OCI-LY7 (cell line): Measurements from ENCODE around the gene SCD. TPM values are rescaled to one million over a fixed set of nuclear protein-coding genes. Genes with fewer than 3 reads are reported as not detected.

Experiments used
- BruUV-seq: library from RNA; stranded (reverse); fragments of 400-500 nt; replicated peaks from 2 replicates; lab custom pipeline; 2021; lab: Mats Ljungman, UMichigan
- CTCF ChIA-PET: fragments of 300-600 bp; sonication (Branson Sonifier 250); formaldehyde crosslinking; loops from one replicate; lab custom pipeline; 2022; ENCODE audit warnings: antibody characterized with exemption; ENCODE audit not compliant: unreplicated experiment; lab: Charles Lee
- POLR2A ChIA-PET: fragments of 300-600 bp; sonication (Branson Sonifier 250); formaldehyde crosslinking; loops from one replicate; lab custom pipeline; 2022; ENCODE audit warnings: antibody characterized with exemption; lab: Charles Lee
- DNase-seq: peaks from one replicate; pipeline ENCODE4 v3.0.0-alpha.2; 2015; ENCODE audit warnings: low spot score
- H2AFZ ChIP-seq: fragments of 200-600 bp; sonication (generic), shearing (Covaris generic); 2 replicates; pipeline ENCODE4 v1.6.1; 2014; ENCODE audit warnings: mild to moderate bottlenecking, antibody characterized with exemption, low read length, moderate library complexity
- H3K27ac ChIP-seq: fragments of 200-600 bp; sonication (generic); 2 replicates; pipeline ENCODE4 v1.5.1; 2014; ENCODE audit warnings: mixed run types, low read depth, mild to moderate bottlenecking, moderate library complexity, low read length, inconsistent platforms; ENCODE audit not compliant: poor library complexity, severe bottlenecking
- H3K36me3 ChIP-seq: fragments of 200-600 bp; sonication (generic); 2 replicates; pipeline ENCODE4 v1.6.1; 2014; ENCODE audit warnings: mild to moderate bottlenecking, antibody characterized with exemption, low read length, moderate library complexity, mixed read lengths; ENCODE audit not compliant: insufficient read depth
- H3K4me1 ChIP-seq: fragments of 200-600 bp; sonication (generic); 2 replicates; pipeline ENCODE4 v1.5.1; 2014; ENCODE audit warnings: mild to moderate bottlenecking, low read length; ENCODE audit not compliant: insufficient read depth, poor library complexity, severe bottlenecking
- H3K4me2 ChIP-seq: fragments of 200-600 bp; sonication (generic); 2 replicates; pipeline ENCODE4 v1.6.1; 2014; ENCODE audit warnings: mild to moderate bottlenecking, low read length
- H3K4me3 ChIP-seq: fragments of 200-600 bp; sonication (generic); 2 replicates; pipeline ENCODE4 v1.5.1; 2014; ENCODE audit warnings: mild to moderate bottlenecking, low read depth, low read length; ENCODE audit not compliant: poor library complexity, severe bottlenecking
- H3K79me2 ChIP-seq: fragments of 200-600 bp; sonication (generic); 2 replicates; pipeline ENCODE4 v1.6.1; 2016; ENCODE audit warnings: low read depth, mild to moderate bottlenecking, low read length, moderate library complexity, mixed read lengths; ENCODE audit not compliant: insufficient read depth
- H3K9me2 ChIP-seq: fragments of 200-600 bp; sonication (generic); 2 replicates; pipeline ENCODE4 v1.6.1; 2016; ENCODE audit warnings: mild to moderate bottlenecking, low read length, mixed read lengths; ENCODE audit not compliant: insufficient read depth
- H3K9me3 ChIP-seq: fragments of 200-600 bp; sonication (generic); 2 replicates; pipeline ENCODE4 v1.6.1; 2014; ENCODE audit warnings: mild to moderate bottlenecking, mixed run types, low read length, mixed read lengths
- H4K20me1 ChIP-seq: fragments of 200-600 bp; sonication (generic); 2 replicates; pipeline ENCODE4 v1.6.1; 2014; ENCODE audit warnings: mild to moderate bottlenecking, antibody characterized with exemption, low read length, moderate library complexity, mixed read lengths; ENCODE audit not compliant: insufficient read depth
- CTCF ChIP-seq: fragments of 200-600 bp; sonication (generic); conservative IDR thresholded peaks from 2 replicates; pipeline ENCODE4 v1.5.1; 2014; ENCODE audit warnings: mild to moderate bottlenecking, antibody characterized with exemption, low read length, moderate library complexity, mixed read lengths
- EZH2phosphoT487 ChIP-seq: fragments of 200-600 bp; sonication (generic); IDR thresholded peaks from 2 replicates; pipeline ENCODE4 v1.6.1; 2018; ENCODE audit warnings: low read depth, borderline replicate concordance, mild to moderate bottlenecking, mixed run types, antibody characterized with exemption, low read length, moderate library complexity, mixed read lengths
- intact Hi-C: fragments of 100-400 bp; cut with micrococcal nuclease; formaldehyde crosslinking; loops from one replicate; pipeline ENCODE4 v1.10.0; 2022; ENCODE audit not compliant: unreplicated experiment
- total RNA-seq, 2 experiments: library from RNA; depleted of rRNA in 1 of 2; stranded (reverse); fragments of >200 nt in 1 of 2; shearing (Covaris generic) in 1 of 2; gene quantifications; 2 replicates each; pipeline ENCODE4 v1.2.3, GENCODE V29; 2014 to 2022

The SCD gene
- total RNA-seq, 2 experiments from 2014 or later, result 76.8 to 327 TPM

DNA sequence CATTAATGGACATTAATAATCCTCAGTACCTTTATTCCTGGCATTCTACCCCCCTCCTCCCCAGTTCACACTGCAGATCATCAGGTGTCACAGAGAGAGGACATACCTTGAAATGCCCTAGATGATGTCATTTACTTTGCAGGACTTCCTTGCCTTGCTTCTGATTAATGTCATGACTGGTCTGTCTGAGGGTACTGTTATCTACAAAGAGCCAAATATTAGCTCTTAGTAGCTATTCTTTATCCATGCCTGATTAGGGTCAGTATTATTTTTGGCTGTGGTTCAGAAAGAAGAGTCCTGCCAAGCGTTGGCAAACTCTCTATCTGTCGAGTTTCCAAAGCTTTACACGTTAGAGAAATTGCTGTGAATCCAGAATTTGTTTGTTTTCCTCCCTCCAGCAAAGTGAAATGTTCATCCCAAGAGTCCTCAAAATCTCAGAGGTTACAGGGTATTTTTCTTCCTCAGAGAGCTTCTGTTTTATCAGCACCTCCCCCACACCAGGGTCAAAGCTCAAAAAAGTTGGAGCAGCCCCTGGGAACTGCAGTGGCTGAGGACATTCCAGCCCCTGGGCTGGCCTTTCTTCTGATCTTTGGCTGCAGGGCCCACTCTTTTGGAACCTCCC lies 12.6 kb downstream of the SCD start:
- POLR2A ChIA-PET, result interaction anchor here (0.6 to 0.9 kb wide), 3 partner anchors 10 to 333 kb away, joined by 3 to 4 read pairs (median 4); partner anchors contain the start of gene SCD
- intact Hi-C loops, result no loop called here
- H3K36me3 ChIP-seq, result peaks cover 95% of the 10 kb centered on the region
- H3K27ac ChIP-seq, result no peak overlapping the region
- peaks cover 17% of the 10 kb centered on the region for H4K20me1 ChIP-seq
- DNase-seq, result no peak
- H2AFZ ChIP-seq, result no peak overlapping the region
- H3K4me1 ChIP-seq, result no peaks in the 10 kb centered on the region
- CTCF ChIA-PET, result no interaction called here
- H3K4me2 ChIP-seq, result no peak overlapping the region
- H3K79me2 ChIP-seq, result no peaks in the 10 kb centered on the region
- no peak for TF ChIP-seq CTCF
- TF ChIP-seq EZH2phosphoT487, result no peak
- H3K4me3 ChIP-seq, result no peak overlapping the region
- no peaks in the 10 kb centered on the region for H3K9me3 ChIP-seq
- BruUV-seq, result no TSS peak
- no peaks in the 10 kb centered on the region for H3K9me2 ChIP-seq

DNA sequence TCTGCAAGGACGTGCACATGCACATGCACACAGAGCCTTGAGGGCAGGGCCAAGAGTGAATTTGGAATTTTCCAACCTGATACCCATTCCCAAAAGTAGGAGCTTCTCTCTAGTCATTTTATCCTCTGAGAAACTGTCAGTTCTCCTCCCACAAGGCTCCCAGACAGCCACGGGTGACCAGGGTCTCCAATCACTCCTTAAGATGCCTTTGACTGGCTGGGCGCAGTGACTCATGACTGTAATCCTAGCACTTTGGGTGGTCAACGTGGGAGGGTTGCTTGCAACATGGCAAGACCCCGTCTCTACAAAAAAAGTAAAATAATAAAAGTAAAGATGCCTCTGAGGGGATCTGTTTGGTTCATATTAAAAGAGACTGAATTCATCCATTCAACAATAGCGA lies 13.2 kb downstream of the SCD start:
- H3K4me2 ChIP-seq, result no peak overlapping the region
- H3K9me3 ChIP-seq, result no peaks in the 10 kb centered on the region
- TF ChIP-seq CTCF (no peak), EZH2phosphoT487 (no peak)
- no TSS peak for BruUV-seq
- H4K20me1 ChIP-seq, result peaks cover 17% of the 10 kb centered on the region
- H3K4me1 ChIP-seq, result no peaks in the 10 kb centered on the region
- H3K36me3 ChIP-seq, result peaks cover 93% of the 10 kb centered on the region
- no peaks in the 10 kb centered on the region for H3K9me2 ChIP-seq
- H2AFZ ChIP-seq, result no peak overlapping the region
- H3K27ac ChIP-seq, result no peak overlapping the region
- no peak overlapping the region for H3K4me3 ChIP-seq
- CTCF ChIA-PET, result no interaction called here
- H3K79me2 ChIP-seq, result no peaks in the 10 kb centered on the region
- POLR2A ChIA-PET, result interaction anchor here (0.8 kb wide), 1 partner anchor 11 kb away, joined by 3 read pairs; no protein-coding TSS in a partner anchor
- intact Hi-C loops, result no loop called here
- DNase-seq, result no peak
